Activated CD4-positive, alpha-beta T cell treated with anti-CD3 and anti-CD28 coated beads, Interleukin-2, amount 50 U/mL, for 24 hours (primary cell): Measurements from ENCODE around the gene UBE2O.
"Not testable (repeated sequence)": the region's sequence is repeated elsewhere in the genome, so short reads cannot be mapped to it uniquely, and the experiment has no call there.

Experiments
- DNase-seq, 2 donors: peaks; one replicate each; pipeline ENCODE4 v3.0.0-alpha.2; 2020; ENCODE audit warnings: low read depth in 1 of 2, low spot score in 1 of 2

The UBE2O gene

DNA sequence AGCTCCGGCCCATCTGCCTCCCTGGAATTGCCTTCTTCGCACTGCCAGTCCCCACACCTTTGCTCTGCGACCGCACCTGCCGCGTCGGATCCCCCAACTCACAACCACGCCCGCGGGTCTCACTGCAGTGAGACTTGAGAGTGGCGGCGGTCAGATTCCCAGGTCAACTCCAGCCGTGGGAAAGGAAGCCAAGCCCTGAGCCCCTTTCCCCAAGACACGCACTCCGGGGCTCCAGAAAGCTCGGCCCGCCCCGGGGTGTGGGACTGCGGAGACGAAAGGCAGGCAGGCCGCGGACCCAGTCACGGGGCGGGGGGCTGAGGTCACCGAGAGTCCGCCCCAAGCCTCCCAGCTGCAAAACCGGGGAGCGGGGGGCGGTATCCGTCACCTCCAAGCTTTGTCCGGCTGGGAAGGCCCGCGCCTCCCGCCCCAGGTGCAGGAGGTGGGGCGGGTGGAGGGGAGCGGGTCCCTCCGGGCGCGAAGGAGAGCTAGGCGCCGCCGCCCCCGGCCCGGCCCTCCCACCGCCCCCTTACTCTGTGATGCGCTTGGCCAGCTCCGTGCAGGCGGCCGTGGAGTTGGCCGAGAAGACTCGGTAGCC, 99.9 kb downstream of the UBE2O start:
- DNase-seq, result no peak

DNA sequence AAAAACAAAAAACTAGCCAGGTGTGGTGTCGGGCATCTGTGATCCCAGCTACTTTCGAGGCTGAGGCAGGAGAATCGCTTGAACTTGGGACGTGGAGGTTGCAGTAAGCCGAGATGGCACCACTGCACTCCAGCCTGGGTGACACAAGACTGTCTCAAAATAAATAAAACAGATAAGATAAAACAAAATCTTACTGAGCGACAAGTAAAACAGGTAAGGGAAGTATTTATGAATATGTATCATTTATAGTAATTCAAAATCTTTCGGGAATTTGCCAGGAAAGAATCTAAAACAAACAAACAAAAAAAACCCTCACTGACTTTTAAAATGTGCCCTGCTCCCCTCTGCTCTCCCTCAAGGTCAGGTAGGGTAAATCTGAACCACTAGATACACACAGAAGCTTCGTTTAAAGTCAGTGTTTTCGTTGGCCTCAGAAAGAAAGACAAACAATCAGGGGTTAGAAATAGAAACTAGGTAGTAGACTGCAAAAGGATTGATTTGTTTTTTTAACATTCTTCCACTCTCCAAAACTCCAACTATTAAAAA, 101.4 kb downstream of the UBE2O start:
- DNase-seq, result no peak

- no peak for DNase-seq
Observed at GRCh38 chr17:76350463-76350862, 102.5 kb downstream of the UBE2O start.

- DNase-seq, result not testable (repeated sequence)
Observed at GRCh38 chr17:76346936-76347335, 106.0 kb downstream of the UBE2O start.

DNA sequence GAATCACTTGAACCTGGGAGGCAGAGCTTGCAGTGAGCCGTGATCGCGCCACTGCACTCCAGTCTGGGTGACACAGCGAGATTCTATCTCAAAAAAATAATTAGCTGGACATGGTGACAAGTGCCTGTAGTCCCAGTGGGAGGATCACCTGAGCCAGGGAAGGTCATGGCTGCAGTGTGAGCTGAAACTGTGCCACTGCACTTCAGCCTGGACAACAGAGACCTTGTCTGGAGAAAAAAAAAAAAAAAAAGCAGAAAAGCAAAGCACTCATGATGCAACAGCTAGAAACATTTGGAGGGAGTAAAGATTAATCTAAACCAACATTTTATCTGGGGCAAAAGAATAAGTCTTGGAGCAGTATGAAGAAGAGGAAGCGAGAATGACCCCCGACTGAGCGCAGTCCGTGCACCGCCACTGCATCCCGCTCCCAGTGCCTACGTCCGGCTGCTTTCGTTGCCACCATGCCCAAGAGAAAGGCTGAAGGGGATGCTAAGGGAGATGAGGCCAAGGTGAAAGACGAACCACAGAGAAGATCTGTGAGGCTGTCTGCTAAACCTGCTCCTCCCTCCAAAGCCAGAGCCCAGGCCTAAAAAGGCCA, 107.5 kb downstream of the UBE2O start:
- no peak for DNase-seq

- DNase-seq, result no peak
Observed at GRCh38 chr17:76343106-76343505, 109.8 kb downstream of the UBE2O start.

- no peak for DNase-seq
Observed at GRCh38 chr17:76341301-76341700, 111.7 kb downstream of the UBE2O start.
